H1 (cell line): Measurements from ENCODE around the gene EFEMP2. TPM values are rescaled to one million over a fixed set of nuclear protein-coding genes. Genes with fewer than 3 reads are reported as not detected.

Source experiments
- CTCF ChIA-PET: fragments of 300-600 bp; sonication (Branson Sonifier 250); formaldehyde crosslinking; loops from one replicate; lab custom pipeline; 2021; ENCODE audit not compliant: partially characterized antibody; lab: Charles Lee
- POLR2A ChIA-PET: fragments of 300-600 bp; sonication (Branson Sonifier 250); formaldehyde crosslinking; loops from one replicate; lab custom pipeline; 2021; ENCODE audit warnings: inconsistent platforms; ENCODE audit not compliant: partially characterized antibody; lab: Charles Lee
- DNase-seq, 2 experiments: peaks; one replicate each; pipeline versions ENCODE4 v3.0.0 to v3.0.0-alpha.2; 2010 to 2022; ENCODE audit warnings: low spot score in 2 of 2, low read depth in 1 of 2, mixed read lengths in 1 of 2
- FAIRE-seq: peaks from 2 replicates; lab custom pipeline; 2011; peaks lifted over from hg19 to GRCh38; lab: Jason Lieb, UNC
- H2AFZ ChIP-seq: 2 replicates; pipeline ENCODE4 v1.8.1; 2012; ENCODE audit warnings: low read length, inconsistent platforms
- H2AK5ac ChIP-seq: 2 replicates; pipeline ENCODE4 v1.6.1; 2013; ENCODE audit warnings: low read depth, low read length
- H2BK120ac ChIP-seq: replicated peaks from 2 replicates; pipeline ENCODE3; 2013; ENCODE audit warnings: low read depth, low read length, inconsistent platforms
- H2BK12ac ChIP-seq: 2 replicates; pipeline ENCODE4 v1.6.1; 2013; ENCODE audit warnings: low read depth, low read length
- H2BK15ac ChIP-seq: 2 replicates; pipeline ENCODE4 v1.6.1; 2013; ENCODE audit warnings: low read length
- H2BK20ac ChIP-seq: 2 replicates; pipeline ENCODE4 v1.6.1; 2013; ENCODE audit warnings: low read length
- H2BK5ac ChIP-seq: 2 replicates; pipeline ENCODE4 v1.6.1; 2013; ENCODE audit warnings: low read depth, low read length
- H3K14ac ChIP-seq: 2 replicates; pipeline ENCODE4 v1.6.1; 2013; ENCODE audit warnings: inconsistent platforms; ENCODE audit not compliant: insufficient read length
- H3K18ac ChIP-seq: 2 replicates; pipeline ENCODE4 v1.6.1; 2013; ENCODE audit warnings: low read length; ENCODE audit errors: extremely low read depth
- H3K23ac ChIP-seq: 2 replicates; pipeline ENCODE4 v1.6.1; 2013; ENCODE audit warnings: inconsistent platforms; ENCODE audit not compliant: insufficient read length
- H3K23me2 ChIP-seq: 2 replicates; pipeline ENCODE4 v1.6.1; 2013; ENCODE audit warnings: low read depth, low read length
- H3K27ac ChIP-seq: 2 replicates; pipeline ENCODE4 v1.6.1; 2011; ENCODE audit warnings: low read depth, low read length, inconsistent platforms
- H3K27me3 ChIP-seq, 4 experiments: replicated peaks in 1 of 4; 1 replicate in 1 of 4; 2 replicates in 3 of 4; pipeline versions ENCODE4 v1.6.1 to v1.8.1; 2011 to 2013; ENCODE audit warnings: low read length in 3 of 4, mild to moderate bottlenecking in 3 of 4, inconsistent platforms in 2 of 4, mixed read lengths in 2 of 4, moderate library complexity in 1 of 4; ENCODE audit not compliant: control insufficient read depth in 3 of 4, insufficient read depth in 3 of 4; ENCODE audit errors: extremely low read depth in 1 of 4
- H3K36me3 ChIP-seq, 4 experiments: 2 replicates each; pipeline versions ENCODE4 v1.6.1 to v1.8.1; 2011 to 2013; ENCODE audit warnings: mild to moderate bottlenecking in 4 of 4, low read length in 3 of 4, moderate library complexity in 2 of 4, control low read depth in 1 of 4, inconsistent platforms in 1 of 4; ENCODE audit not compliant: insufficient read depth in 4 of 4, control insufficient read depth in 2 of 4
- H3K4ac ChIP-seq: replicated peaks from 2 replicates; pipeline ENCODE3; 2013; ENCODE audit warnings: low read length, low read depth, mixed read lengths, inconsistent platforms; ENCODE audit not compliant: insufficient read length
- H3K4me1 ChIP-seq, 4 experiments: replicated peaks in 1 of 4; 1 replicate in 1 of 4; 2 replicates in 3 of 4; pipeline versions ENCODE4 v1.6.1 to v1.8.1; 2011 to 2013; ENCODE audit warnings: low read length in 3 of 4, inconsistent platforms in 2 of 4, mixed read lengths in 1 of 4; ENCODE audit not compliant: insufficient read depth in 4 of 4, control insufficient read depth in 3 of 4
- H3K4me2 ChIP-seq, 2 experiments: 2 replicates each; pipeline versions ENCODE4 v1.6.1 to v1.8.1; 2011 to 2013; ENCODE audit warnings: low read depth in 2 of 2, low read length in 2 of 2, control low read depth in 1 of 2, inconsistent platforms in 1 of 2, mild to moderate bottlenecking in 1 of 2; ENCODE audit not compliant: insufficient read depth in 1 of 2
- H3K4me3 ChIP-seq, 4 experiments: fragments of 200-600, 300-600 bp in 1 of 4; sonication (generic), shearing (Covaris generic), sonication (Bioruptor Twin) in 1 of 4; 2 replicates each; pipeline versions ENCODE4 v1.5.1 to v1.8.1; 2011 to 2016; ENCODE audit warnings: low read length in 4 of 4, low read depth in 3 of 4, control low read depth in 2 of 4, inconsistent platforms in 2 of 4, mild to moderate bottlenecking in 2 of 4, mixed read lengths in 1 of 4, moderate library complexity in 1 of 4; ENCODE audit not compliant: insufficient read depth in 2 of 4; ENCODE audit errors: extremely low read depth in 1 of 4
- H3K56ac ChIP-seq: replicated peaks from 2 replicates; pipeline ENCODE3; 2013; ENCODE audit warnings: low read depth, mild to moderate bottlenecking, mixed read lengths, low read length, inconsistent platforms; ENCODE audit not compliant: insufficient read length
- H3K79me1 ChIP-seq: 2 replicates; pipeline ENCODE4 v1.6.1; 2013; ENCODE audit warnings: low read depth, low read length, control low read depth
- H3K79me2 ChIP-seq, 2 experiments: 2 replicates each; pipeline versions ENCODE4 v1.6.1 to v1.8.1; 2012 to 2013; ENCODE audit warnings: low read length in 2 of 2, mild to moderate bottlenecking in 2 of 2, inconsistent platforms in 1 of 2; ENCODE audit not compliant: insufficient read depth in 2 of 2, control insufficient read depth in 1 of 2
- H3K9ac ChIP-seq, 4 experiments: replicated peaks in 1 of 4; 1 replicate in 1 of 4; 2 replicates in 3 of 4; pipeline versions ENCODE4 v1.6.1 to v1.8.1; 2011 to 2013; ENCODE audit warnings: low read depth in 3 of 4, low read length in 3 of 4, control low read depth in 2 of 4, mild to moderate bottlenecking in 2 of 4, moderate library complexity in 2 of 4, inconsistent platforms in 1 of 4; ENCODE audit errors: extremely low read depth in 1 of 4
- H3K9me3 ChIP-seq, 2 experiments: 2 replicates each; pipeline versions ENCODE4 v1.6.1 to v1.8.1; 2012 to 2013; ENCODE audit warnings: mild to moderate bottlenecking in 2 of 2, moderate library complexity in 2 of 2, control low read depth in 1 of 2, inconsistent platforms in 1 of 2, low read depth in 1 of 2, low read length in 1 of 2, mixed read lengths in 1 of 2; ENCODE audit not compliant: insufficient read depth in 2 of 2
- H4K20me1 ChIP-seq, 2 experiments: replicated peaks in 1 of 2; 2 replicates each; pipeline versions ENCODE3 to v1.8.1; 2011 to 2013; ENCODE audit warnings: inconsistent platforms in 2 of 2, low read length in 2 of 2, mild to moderate bottlenecking in 1 of 2; ENCODE audit not compliant: insufficient read depth in 2 of 2, control insufficient read depth in 1 of 2
- H4K5ac ChIP-seq: 2 replicates; pipeline ENCODE4 v1.6.1; 2013; ENCODE audit warnings: low read length, low read depth, mixed read lengths, inconsistent platforms; ENCODE audit not compliant: insufficient read length
- H4K8ac ChIP-seq: 2 replicates; pipeline ENCODE4 v1.8.0; 2013; ENCODE audit warnings: mild to moderate bottlenecking, moderate library complexity, low read length, inconsistent platforms; ENCODE audit not compliant: insufficient read depth; ENCODE audit errors: extremely low read depth
- H4K91ac ChIP-seq: replicated peaks from 2 replicates; pipeline ENCODE3; 2013; ENCODE audit warnings: low read length, mixed read lengths, inconsistent platforms; ENCODE audit not compliant: insufficient read length
- BACH1 ChIP-seq: IDR thresholded peaks from 2 replicates; pipeline ENCODE4 v1.6.1; 2012; ENCODE audit warnings: low read length, improper control_type of control experiment
- CBX5 ChIP-seq: fragments of 300-800, 300-1000 bp; sonication (generic); IDR thresholded peaks from 2 replicates; pipeline ENCODE4 v1.7.1; 2016; ENCODE audit warnings: antibody characterized with exemption, low read length, low read depth
- HDAC6 ChIP-seq: IDR thresholded peaks from one replicate; pipeline ENCODE4 v1.7.1; 2012; ENCODE audit warnings: low read depth, mild to moderate bottlenecking, inconsistent platforms, low read length, moderate library complexity
- JUN ChIP-seq: IDR thresholded peaks from 2 replicates; pipeline ENCODE4 v1.6.1; 2011; ENCODE audit warnings: low read depth, mild to moderate bottlenecking, improper control_type of control experiment, low read length
- RNF2 ChIP-seq: fragments of 200-900, 300-1000 bp; sonication (generic); IDR thresholded peaks from 2 replicates; pipeline ENCODE4 v1.7.1; 2016; ENCODE audit warnings: borderline replicate concordance, low read depth, mild to moderate bottlenecking, antibody characterized with exemption, low read length; ENCODE audit not compliant: poor library complexity, severe bottlenecking; ENCODE audit errors: missing control alignments
- YY1 ChIP-seq: IDR thresholded peaks from 2 replicates; pipeline ENCODE4 v1.6.1; 2011; ENCODE audit warnings: low read depth, mild to moderate bottlenecking, low read length
- WGBS, 2 experiments: shearing (Covaris generic) in 1 of 2; methylation state at CpG; one replicate each; pipeline versions ENCODE4 v1.1.6 to v1.1.7; 2013 to 2015; ENCODE audit warnings: low lambda C conversion rate in 2 of 2, mixed read lengths in 2 of 2, inconsistent platforms in 1 of 2, low coverage in 1 of 2, missing lambda C conversion rate in 1 of 2; ENCODE audit not compliant: insufficient replicate concordance in 2 of 2, insufficient coverage in 1 of 2, insufficient read length in 1 of 2; ENCODE audit errors: extremely low coverage in 1 of 2, missing lambda C conversion rate in 1 of 2; 5-methylcytosine and 5-hydroxymethylcytosine counted together
- polyA plus RNA-seq, 7 experiments: library from polyadenylated mRNA; depleted of rRNA in 3 of 7; stranded (reverse) in 5 of 7; unstranded in 2 of 7; fragments of >200 nt in 5 of 7; fragments of 200-250 nt in 2 of 7; gene quantifications; 1 replicate in 5 of 7; 2 replicates in 1 of 7; 4 replicates in 1 of 7; pipeline versions ENCODE4 v1.2.1 to v1.2.3, GENCODE V29; 2011 to 2013; ENCODE audit warnings: missing spikeins in 2 of 7, mixed read lengths in 2 of 7
- total RNA-seq: library from RNA; stranded (reverse); fragmentation: NEBNext Ultra II Directional; extraction: Animal tissue kit (Norgen Biotek cat#: 25700); gene quantifications from 2 replicates; pipeline ENCODE4 v1.2.1, GENCODE V29; 2021
- TF ChIP-seq, protein P1 (sequence below), 3 experiments: IDR thresholded peaks; 1 replicate in 2 of 3; 2 replicates in 1 of 3; pipeline versions ENCODE4 v1.5.1 to v1.6.1; 2011; ENCODE audit warnings: low read length in 3 of 3, mild to moderate bottlenecking in 3 of 3, inconsistent platforms in 2 of 3, low read depth in 1 of 3, moderate library complexity in 1 of 3; ENCODE audit not compliant: insufficient read depth in 1 of 3; ENCODE audit errors: control extremely low read depth in 1 of 3
- TF ChIP-seq, protein P2 (sequence below): IDR thresholded peaks from 2 replicates; pipeline ENCODE4 v1.6.1; 2011; ENCODE audit warnings: low read length, improper control_type of control experiment

The EFEMP2 gene
- total and polyA plus RNA-seq, 2 of the 8 experiments (the other 6 are each of a cell fraction or from before 2014, with no cell fraction given): 8.8 to 17.2 TPM

DNA sequence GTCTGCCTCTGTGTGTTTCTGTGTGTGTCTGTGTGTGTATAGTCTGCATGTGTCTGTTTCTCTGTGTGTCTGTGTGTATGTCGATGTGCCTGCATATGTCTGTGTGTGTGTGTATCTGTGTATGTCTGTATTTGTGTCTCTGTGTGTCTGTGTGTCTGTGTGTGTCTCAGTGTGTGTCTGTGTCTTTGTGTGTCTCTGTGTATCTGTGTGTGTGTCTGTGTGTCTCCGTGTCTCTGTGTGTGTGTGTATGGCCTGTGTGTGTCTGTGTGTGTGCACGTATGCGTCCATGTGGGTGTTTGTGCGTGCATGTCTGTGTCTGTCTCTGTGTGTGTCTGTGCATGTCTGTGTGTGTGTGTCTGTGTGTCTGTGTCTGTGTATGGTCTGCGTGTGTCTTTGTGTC, 38.4 kb downstream of the EFEMP2 start:
- Histone ChIP-seq H3K9me3 (no peaks in the 10 kb centered on the region), H3K9ac (peak overlapping the region in 3 of 4 experiments; percentile 30 to 70 (median 53); a peak in 5 of 7 replicates), H3K4me3 (peak overlapping the region; percentile 68 to 72 (median 70)), H2BK20ac (peak overlapping the region; percentile 62; the same call in 1 of the 2 replicates), H3K79me2 (peaks cover 0 to 3% of the 10 kb centered on the region in 2 experiments; a peak in 1 of 4 replicates), H3K14ac (peak overlapping the region; percentile 100), H2AK5ac (peak overlapping the region; percentile 97), H2BK5ac (peak overlapping the region; percentile 72), H4K5ac (peak overlapping the region; percentile 73), H3K27ac (no peak overlapping the region), H4K8ac (peak overlapping the region; percentile 88), H4K91ac (peak overlapping the region; percentile 58), H3K79me1 (no peaks in the 10 kb centered on the region; the same call in 1 of the 2 replicates), H2BK15ac (peak overlapping the region; percentile 99), H3K4me1 (peaks cover 0 to 8% (median 6%) of the 10 kb centered on the region in 4 experiments; a peak in 6 of 7 replicates), H3K27me3 (peaks cover 0 to 9% (median 6%) of the 10 kb centered on the region in 4 experiments; a peak in 4 of 7 replicates), H4K20me1 (peaks cover 0 to 9% of the 10 kb centered on the region in 2 experiments), H2AFZ (peak overlapping the region; percentile 97), H2BK120ac (peak overlapping the region; percentile 35), H3K36me3 (no peaks in the 10 kb centered on the region; a peak in 1 of 8 replicates), H3K56ac (peak overlapping the region; percentile 49), H3K4me2 (peak overlapping the region; percentile 97 to 100), H2BK12ac (peak overlapping the region; percentile 96), H3K23ac (peak overlapping the region; percentile 75), H3K23me2 (peaks cover 22% of the 10 kb centered on the region), H3K18ac (peak overlapping the region; percentile 53; the same call in 1 of the 2 replicates), H3K4ac (peak overlapping the region; percentile 100)
- DNase-seq (no peak), FAIRE-seq (peak; percentile 7)
- CTCF ChIA-PET: interaction anchor here (1.2 to 3.9 kb wide), 5 partner anchors 15 to 112 kb away, joined by 3 to 52 read pairs (median 12); partner anchors contain the start of genes AP5B1 and FIBP
- POLR2A ChIA-PET: interaction anchor here (1.0 to 4.0 kb wide), 10 partner anchors 9 to 196 kb away, joined by 3 to 30 read pairs (median 7); partner anchors contain the start of genes AP5B1, CFL1, KAT5 and MUS81
- WGBS, 2 experiments: 51% methylated on average over 6 of the region's 6 CpGs; no CpG with 5 or more reads in 1 of the 2 experiments
- TF ChIP-seq, protein P1, sequence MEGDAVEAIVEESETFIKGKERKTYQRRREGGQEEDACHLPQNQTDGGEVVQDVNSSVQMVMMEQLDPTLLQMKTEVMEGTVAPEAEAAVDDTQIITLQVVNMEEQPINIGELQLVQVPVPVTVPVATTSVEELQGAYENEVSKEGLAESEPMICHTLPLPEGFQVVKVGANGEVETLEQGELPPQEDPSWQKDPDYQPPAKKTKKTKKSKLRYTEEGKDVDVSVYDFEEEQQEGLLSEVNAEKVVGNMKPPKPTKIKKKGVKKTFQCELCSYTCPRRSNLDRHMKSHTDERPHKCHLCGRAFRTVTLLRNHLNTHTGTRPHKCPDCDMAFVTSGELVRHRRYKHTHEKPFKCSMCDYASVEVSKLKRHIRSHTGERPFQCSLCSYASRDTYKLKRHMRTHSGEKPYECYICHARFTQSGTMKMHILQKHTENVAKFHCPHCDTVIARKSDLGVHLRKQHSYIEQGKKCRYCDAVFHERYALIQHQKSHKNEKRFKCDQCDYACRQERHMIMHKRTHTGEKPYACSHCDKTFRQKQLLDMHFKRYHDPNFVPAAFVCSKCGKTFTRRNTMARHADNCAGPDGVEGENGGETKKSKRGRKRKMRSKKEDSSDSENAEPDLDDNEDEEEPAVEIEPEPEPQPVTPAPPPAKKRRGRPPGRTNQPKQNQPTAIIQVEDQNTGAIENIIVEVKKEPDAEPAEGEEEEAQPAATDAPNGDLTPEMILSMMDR (IDR thresholded peaks at IDR 0.05; ENCODE audit: control extremely low read depth in 1 of 3, insufficient read depth in 1 of 3, low read depth in 1 of 3, low read length in 3 of 3): no peak
- TF ChIP-seq CBX5 (no peak), HDAC6 (no peak), JUN (no peak), YY1 (no peak), RNF2 (no peak), BACH1 (no peak)
- TF ChIP-seq, protein P2, sequence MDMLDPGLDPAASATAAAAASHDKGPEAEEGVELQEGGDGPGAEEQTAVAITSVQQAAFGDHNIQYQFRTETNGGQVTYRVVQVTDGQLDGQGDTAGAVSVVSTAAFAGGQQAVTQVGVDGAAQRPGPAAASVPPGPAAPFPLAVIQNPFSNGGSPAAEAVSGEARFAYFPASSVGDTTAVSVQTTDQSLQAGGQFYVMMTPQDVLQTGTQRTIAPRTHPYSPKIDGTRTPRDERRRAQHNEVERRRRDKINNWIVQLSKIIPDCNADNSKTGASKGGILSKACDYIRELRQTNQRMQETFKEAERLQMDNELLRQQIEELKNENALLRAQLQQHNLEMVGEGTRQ: no peak
